ENCODE measurements around the gene SCIMP. TPM values are rescaled to one million over a fixed set of nuclear protein-coding genes. Genes with fewer than 3 reads are reported as not detected.

Gene SCIMP
- total and polyA plus RNA-seq, 2 of the 13 experiments (the other 11 are each of a cell fraction or from before 2014, with no cell fraction given) = not detected

DNA sequence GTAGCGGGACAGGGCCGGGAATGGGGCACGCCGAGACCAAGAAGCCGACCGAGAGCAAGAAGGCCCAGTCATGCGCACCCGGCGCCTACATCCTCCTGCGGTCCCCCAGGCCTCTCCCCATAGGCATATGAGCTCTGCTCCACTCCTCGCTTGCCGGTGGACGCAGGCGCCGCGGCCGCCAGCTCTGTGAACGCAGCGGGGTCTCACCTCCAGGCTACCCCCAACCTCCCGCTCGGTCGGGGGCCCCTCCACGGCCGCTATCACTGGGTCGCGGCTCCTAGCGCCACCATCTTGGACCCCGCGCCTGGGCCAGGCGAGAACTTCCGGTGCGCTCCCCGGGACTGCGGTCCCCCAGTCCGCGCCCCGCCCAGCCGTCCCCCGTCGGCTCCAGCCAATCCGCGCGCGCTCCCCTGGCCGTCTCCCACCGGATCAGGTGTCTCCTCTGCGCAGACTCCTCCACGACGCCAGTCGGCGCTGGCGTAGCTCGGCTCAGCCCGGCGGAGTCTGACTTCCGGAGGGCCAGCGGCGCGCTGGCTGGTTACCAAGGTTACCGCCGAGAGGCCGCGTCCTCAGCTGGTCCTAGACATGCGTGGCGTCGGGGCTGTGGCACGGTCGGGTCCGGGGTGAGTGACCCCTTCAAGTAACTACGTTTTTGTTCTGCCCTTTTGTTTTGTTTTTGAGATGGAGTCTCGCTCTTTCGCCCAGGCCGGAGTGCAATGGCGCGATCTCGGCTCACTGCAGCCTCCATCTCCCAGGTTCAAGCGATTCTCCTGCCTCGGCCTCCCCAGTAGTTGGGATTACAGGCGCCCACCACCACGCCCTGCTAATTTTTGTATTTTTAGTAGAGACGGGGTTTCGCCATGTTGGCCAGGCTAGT lies 42.9 kb downstream of the SCIMP start, which contains the start of gene ZNF594 (continued):
- TF ChIP-seq, protein P1, sequence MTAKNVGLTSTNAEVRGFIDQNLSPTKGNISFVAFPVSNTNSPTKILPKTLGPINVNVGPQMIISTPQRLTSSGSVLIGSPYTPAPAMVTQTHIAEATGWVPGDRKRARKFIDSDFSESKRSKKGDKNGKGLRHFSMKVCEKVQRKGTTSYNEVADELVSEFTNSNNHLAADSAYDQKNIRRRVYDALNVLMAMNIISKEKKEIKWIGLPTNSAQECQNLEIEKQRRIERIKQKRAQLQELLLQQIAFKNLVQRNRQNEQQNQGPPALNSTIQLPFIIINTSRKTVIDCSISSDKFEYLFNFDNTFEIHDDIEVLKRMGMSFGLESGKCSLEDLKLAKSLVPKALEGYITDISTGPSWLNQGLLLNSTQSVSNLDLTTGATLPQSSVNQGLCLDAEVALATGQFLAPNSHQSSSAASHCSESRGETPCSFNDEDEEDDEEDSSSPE (CRISPR knock-in tag; IDR thresholded peaks at IDR 0.05) = peak; percentile 46; the same call in 1 of the 2 replicates
- TF ChIP-seq WIZ (CRISPR knock-in tag; IDR thresholded peaks at IDR 0.05) (peak; percentile 58; the same call in 1 of the 2 replicates), CBFB (CRISPR knock-in tag; IDR thresholded peaks at IDR 0.05) (peak; percentile 10; the same call in 1 of the 2 replicates), AGO2 (optimal IDR thresholded peaks at IDR 0.05; ENCODE audit: low read depth, low read length) (peak; percentile 63), SAP130 (CRISPR knock-in tag; IDR thresholded peaks at IDR 0.05; ENCODE audit: low read depth) (peak; percentile 95), GATAD1 (CRISPR knock-in tag; IDR thresholded peaks at IDR 0.05) (peak; percentile 90)

DNA sequence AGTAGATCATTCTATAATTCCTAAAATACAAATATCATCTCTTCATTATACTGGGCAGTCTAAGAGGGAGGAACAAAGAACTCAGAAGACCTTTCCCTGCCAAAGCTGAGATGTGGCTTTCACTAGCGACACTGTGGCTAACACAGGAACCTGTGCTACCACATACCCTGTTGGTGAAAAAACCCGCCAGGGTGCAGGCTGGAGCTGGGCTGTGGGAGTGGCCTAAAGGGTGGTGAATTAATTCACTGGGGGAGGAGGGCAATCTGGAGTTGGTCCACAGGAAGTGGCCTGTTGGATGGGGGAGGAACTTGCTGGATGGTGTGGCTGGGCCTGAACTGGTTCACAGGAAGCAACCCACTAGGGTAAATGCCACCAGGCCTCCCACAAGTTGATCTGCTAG lies 50.4 kb downstream of the SCIMP start:
- Histone ChIP-seq H3K4me2 (ENCODE audit: low read depth, low read length) (no peak overlapping the region), H3K9me3 (ENCODE audit: low read length) (peaks cover 31% of the 10 kb centered on the region), H3K36me3 (replicated peaks in 1 of 2; ENCODE audit: control insufficient read depth in 1 of 2, insufficient read depth in 2 of 2, low read length in 2 of 2) (no peaks in the 10 kb centered on the region), H3K4me1 (ENCODE audit: insufficient read depth, low read length) (no peaks in the 10 kb centered on the region), H3K79me2 (ENCODE audit: insufficient read depth, low read length) (no peaks in the 10 kb centered on the region), H3K9ac (ENCODE audit: insufficient read depth, low read depth, low read length) (no peak overlapping the region), H3K27ac (ENCODE audit: extremely low read length, insufficient read depth, low read length) (no peak overlapping the region), H3K27me3 (ENCODE audit: control insufficient read depth in 1 of 2, insufficient read depth in 2 of 2, low read length in 2 of 2) (no peaks in the 10 kb centered on the region), H3K4me3 (replicated peaks in 1 of 3; ENCODE audit: insufficient read depth in 1 of 3, low read depth in 2 of 3, low read length in 3 of 3) (no peak overlapping the region), H4K20me1 (ENCODE audit: insufficient read depth, low read length) (no peaks in the 10 kb centered on the region), H2AFZ (ENCODE audit: low read length) (no peak overlapping the region)
- ChIA-PET POLR2A (no interaction called here), CTCF (ENCODE audit: low intra/inter-chr PET ratio, low total read pairs) (no interaction called here)
- WGBS (ENCODE audit: low lambda C conversion rate) = 83% methylated on average over 2 of the region's 2 CpGs
- ATAC-seq = no peak
- TF ChIP-seq, protein P2, sequence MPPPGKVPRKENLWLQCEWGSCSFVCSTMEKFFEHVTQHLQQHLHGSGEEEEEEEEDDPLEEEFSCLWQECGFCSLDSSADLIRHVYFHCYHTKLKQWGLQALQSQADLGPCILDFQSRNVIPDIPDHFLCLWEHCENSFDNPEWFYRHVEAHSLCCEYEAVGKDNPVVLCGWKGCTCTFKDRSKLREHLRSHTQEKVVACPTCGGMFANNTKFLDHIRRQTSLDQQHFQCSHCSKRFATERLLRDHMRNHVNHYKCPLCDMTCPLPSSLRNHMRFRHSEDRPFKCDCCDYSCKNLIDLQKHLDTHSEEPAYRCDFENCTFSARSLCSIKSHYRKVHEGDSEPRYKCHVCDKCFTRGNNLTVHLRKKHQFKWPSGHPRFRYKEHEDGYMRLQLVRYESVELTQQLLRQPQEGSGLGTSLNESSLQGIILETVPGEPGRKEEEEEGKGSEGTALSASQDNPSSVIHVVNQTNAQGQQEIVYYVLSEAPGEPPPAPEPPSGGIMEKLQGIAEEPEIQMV (CRISPR knock-in tag; IDR thresholded peaks at IDR 0.05; ENCODE audit: low read depth) = no peak
- no TSS peak for BruUV-seq (replicated peaks)
- in situ Hi-C loops (cut with HindIII; ENCODE audit: extremely low pct_ligation_motif_present, low pct_unique_long_range_greater_than_20kb) = no loop called here
- DNase-seq (ENCODE audit: low spot score) = no peak
- intact Hi-C loops (cut with micrococcal nuclease; ENCODE audit: unreplicated experiment) = no loop called here
- no peak for FAIRE-seq
